Measurements from ENCODE around the gene FRZB. TPM values are rescaled to one million over a fixed set of nuclear protein-coding genes. Genes with fewer than 3 reads are reported as not detected.

FRZB gene
- total RNA-seq, 1 experiment from 2014 or later = 1.9 TPM

GRCh38 chr2:182912518-182912915 lies 46.1 kb upstream of the FRZB start:
- Mint-ChIP-seq H3K4me3 (no peak overlapping the region), H3K27ac (no peak overlapping the region), H3K9me3 (no peaks in the 10 kb centered on the region), H3K27me3 (ENCODE audit: low read depth) (no peaks in the 10 kb centered on the region), H3K4me1 (peaks cover 18% of the 10 kb centered on the region), H3K36me3 (peaks cover 43% of the 10 kb centered on the region)
- no peak for ATAC-seq
- DNase-seq (ENCODE audit: low spot score) = no peak
- ChIA-PET CTCF (interaction anchor here (0.9 kb wide), 1 partner anchor 68 kb away, joined by 3 read pairs; no protein-coding TSS in a partner anchor), POLR2A (no interaction called here)
- no peak for TF ChIP-seq ZBTB21 (CRISPR knock-in tag; IDR thresholded peaks at IDR 0.05; ENCODE audit: borderline replicate concordance)

DNA sequence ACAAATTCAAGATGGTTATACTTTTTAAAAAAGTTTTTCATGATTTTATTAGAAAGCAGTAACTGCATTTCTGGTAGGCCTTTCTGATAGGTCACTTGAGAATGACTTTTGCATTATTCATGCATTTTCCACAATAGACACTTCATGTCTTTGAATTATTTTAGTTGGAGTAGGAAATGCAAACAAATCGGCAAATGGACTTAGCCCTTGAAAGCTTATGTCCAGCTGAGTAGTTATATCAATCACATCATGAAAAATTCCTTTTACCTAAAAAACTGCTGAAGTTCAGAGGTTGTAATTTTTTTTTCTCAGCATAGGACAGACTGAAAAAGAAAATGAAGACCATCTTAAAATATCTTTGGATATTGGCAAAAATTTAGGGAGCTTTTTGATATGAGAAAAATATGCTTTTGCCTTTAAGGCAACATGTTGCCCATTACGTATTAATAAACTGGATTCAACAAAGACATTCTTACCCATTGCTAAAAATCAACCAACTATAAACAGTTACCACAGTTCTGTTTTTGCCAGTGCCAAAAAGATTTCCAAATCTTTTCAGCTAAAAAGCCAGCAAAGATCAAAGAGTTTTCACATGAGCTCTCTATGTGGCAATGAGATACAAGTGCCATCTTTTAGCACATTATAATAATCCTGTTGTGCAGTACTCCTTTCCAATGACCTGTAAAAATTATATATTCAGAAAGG lies 45.5 kb upstream of the FRZB start:
- H3K4me1 Mint-ChIP-seq = peaks cover 22% of the 10 kb centered on the region
- CTCF ChIA-PET = interaction anchor here (0.9 kb wide), 1 partner anchor 68 kb away, joined by 3 read pairs; no protein-coding TSS in a partner anchor

GRCh38 chr2:182910965-182911364 lies 44.5 kb upstream of the FRZB start:
- H3K27ac Mint-ChIP-seq = no peak overlapping the region; the same call in 1 of the 2 replicates
- no peak for ATAC-seq
- H3K36me3 Mint-ChIP-seq = peaks cover 33% of the 10 kb centered on the region
- CTCF ChIA-PET = no interaction called here
- DNase-seq (ENCODE audit: low spot score) = no peak
- no peak overlapping the region for H3K4me3 Mint-ChIP-seq
- H3K27me3 Mint-ChIP-seq (ENCODE audit: low read depth) = no peaks in the 10 kb centered on the region
- peaks cover 26% of the 10 kb centered on the region for H3K4me1 Mint-ChIP-seq
- no peaks in the 10 kb centered on the region for H3K9me3 Mint-ChIP-seq
- TF ChIP-seq, protein P1, sequence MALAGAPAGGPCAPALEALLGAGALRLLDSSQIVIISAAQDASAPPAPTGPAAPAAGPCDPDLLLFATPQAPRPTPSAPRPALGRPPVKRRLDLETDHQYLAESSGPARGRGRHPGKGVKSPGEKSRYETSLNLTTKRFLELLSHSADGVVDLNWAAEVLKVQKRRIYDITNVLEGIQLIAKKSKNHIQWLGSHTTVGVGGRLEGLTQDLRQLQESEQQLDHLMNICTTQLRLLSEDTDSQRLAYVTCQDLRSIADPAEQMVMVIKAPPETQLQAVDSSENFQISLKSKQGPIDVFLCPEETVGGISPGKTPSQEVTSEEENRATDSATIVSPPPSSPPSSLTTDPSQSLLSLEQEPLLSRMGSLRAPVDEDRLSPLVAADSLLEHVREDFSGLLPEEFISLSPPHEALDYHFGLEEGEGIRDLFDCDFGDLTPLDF (CRISPR knock-in tag; IDR thresholded peaks at IDR 0.05) = no peak
- TF ChIP-seq NFATC4 (CRISPR knock-in tag; IDR thresholded peaks at IDR 0.05) (no peak), E2F5 (CRISPR knock-in tag; IDR thresholded peaks at IDR 0.05) (no peak), OVOL2 (CRISPR knock-in tag; IDR thresholded peaks at IDR 0.05; ENCODE audit: borderline replicate concordance) (no peak), ZNF671 (CRISPR knock-in tag; IDR thresholded peaks at IDR 0.05) (no peak), ZMAT4 (CRISPR knock-in tag; IDR thresholded peaks at IDR 0.05) (no peak), PRRX2 (CRISPR knock-in tag; IDR thresholded peaks at IDR 0.05) (no peak), GRHL2 (CRISPR knock-in tag; IDR thresholded peaks at IDR 0.05; ENCODE audit: insufficient replicate concordance, severe bottlenecking) (no peak), NR3C1 (CRISPR knock-in tag; conservative IDR thresholded peaks at IDR 0.05; ENCODE audit: low read depth) (no peak), CTCF (IDR thresholded peaks at IDR 0.05) (no peak), ETV6 (CRISPR knock-in tag; IDR thresholded peaks at IDR 0.05) (no peak), RORB (CRISPR knock-in tag; IDR thresholded peaks at IDR 0.05) (no peak)
- TF ChIP-seq, protein P2, sequence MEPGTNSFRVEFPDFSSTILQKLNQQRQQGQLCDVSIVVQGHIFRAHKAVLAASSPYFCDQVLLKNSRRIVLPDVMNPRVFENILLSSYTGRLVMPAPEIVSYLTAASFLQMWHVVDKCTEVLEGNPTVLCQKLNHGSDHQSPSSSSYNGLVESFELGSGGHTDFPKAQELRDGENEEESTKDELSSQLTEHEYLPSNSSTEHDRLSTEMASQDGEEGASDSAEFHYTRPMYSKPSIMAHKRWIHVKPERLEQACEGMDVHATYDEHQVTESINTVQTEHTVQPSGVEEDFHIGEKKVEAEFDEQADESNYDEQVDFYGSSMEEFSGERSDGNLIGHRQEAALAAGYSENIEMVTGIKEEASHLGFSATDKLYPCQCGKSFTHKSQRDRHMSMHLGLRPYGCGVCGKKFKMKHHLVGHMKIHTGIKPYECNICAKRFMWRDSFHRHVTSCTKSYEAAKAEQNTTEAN (CRISPR knock-in tag; IDR thresholded peaks at IDR 0.05) = no peak
- POLR2A ChIA-PET = no interaction called here

More for the DNA sequence above, 45.5 kb upstream of the FRZB start:
- peaks cover 38% of the 10 kb centered on the region for H3K36me3 Mint-ChIP-seq
- POLR2A ChIA-PET = no interaction called here
- H3K27ac Mint-ChIP-seq = no peak overlapping the region
- DNase-seq (ENCODE audit: low spot score) = no peak
- no peaks in the 10 kb centered on the region for H3K27me3 Mint-ChIP-seq (ENCODE audit: low read depth)
- no peak for ATAC-seq
- H3K4me3 Mint-ChIP-seq = no peak overlapping the region
- H3K9me3 Mint-ChIP-seq = no peaks in the 10 kb centered on the region
- no peak for TF ChIP-seq HMGA2 (CRISPR knock-in tag; IDR thresholded peaks at IDR 0.05)
